Panc1 (cell line): ENCODE data around the gene RAB22A.

Experiments used
- CTCF ChIP-seq: fragments of 450-650 bp; IDR thresholded peaks from 2 replicates; pipeline ENCODE4 v1.5.1; 2017; ENCODE audit warnings: mild to moderate bottlenecking
- POLR2AphosphoS5 ChIP-seq: IDR thresholded peaks from 2 replicates; pipeline ENCODE4 v1.6.1; 2012; ENCODE audit warnings: mild to moderate bottlenecking, low read depth, low read length, moderate library complexity
- SIN3A ChIP-seq: IDR thresholded peaks from 2 replicates; pipeline ENCODE4 v1.6.1; 2012; ENCODE audit warnings: low read depth, mild to moderate bottlenecking, low read length, moderate library complexity, borderline replicate concordance; ENCODE audit not compliant: insufficient read depth

DNA sequence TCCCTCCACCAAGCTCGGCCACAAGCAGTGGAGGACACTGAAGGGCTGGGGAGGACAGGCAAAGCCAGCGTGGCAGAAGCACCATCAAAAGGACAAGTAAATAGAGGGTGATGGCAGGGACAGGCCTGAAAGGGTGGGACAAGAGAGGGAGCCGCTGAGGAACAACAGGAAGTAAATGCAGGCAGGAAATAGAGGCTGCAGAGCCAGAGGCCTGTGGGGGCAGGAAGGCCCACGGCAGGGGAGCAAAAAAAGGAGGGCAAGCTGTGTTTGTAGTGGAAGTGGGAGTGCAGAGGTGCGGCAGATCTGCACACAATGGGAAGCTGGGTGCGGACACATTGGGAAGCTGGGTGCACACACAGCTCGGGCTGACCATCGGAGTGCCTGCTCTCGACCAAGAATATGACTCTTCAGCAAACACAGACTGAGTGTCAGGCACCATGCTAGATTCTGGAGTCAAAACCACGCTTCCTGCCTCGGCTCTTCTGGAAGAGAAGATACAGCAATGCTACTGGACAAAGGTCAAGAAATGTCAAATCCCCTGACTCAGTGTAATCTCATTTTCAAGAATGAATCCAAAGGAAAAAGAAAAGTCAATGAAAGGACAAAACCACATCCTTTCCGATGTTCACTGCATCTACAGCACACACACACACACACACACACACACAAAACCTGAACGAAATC is 40.4 kb upstream of the RAB22A start:
- TF ChIP-seq POLR2AphosphoS5 (no peak), CTCF (no peak), SIN3A (no peak)
